Measurements from ENCODE around the gene NEK8. TPM values are rescaled to one million over a fixed set of nuclear protein-coding genes. Genes with fewer than 3 reads are reported as not detected.
"Not testable (repeated sequence)": the region's sequence is repeated elsewhere in the genome, so short reads cannot be mapped to it uniquely, and the experiment has no call there.

The NEK8 gene
- total RNA-seq, 4 donors from 2014 or later = 1.1 to 7.3 (median 2.6) TPM

DNA sequence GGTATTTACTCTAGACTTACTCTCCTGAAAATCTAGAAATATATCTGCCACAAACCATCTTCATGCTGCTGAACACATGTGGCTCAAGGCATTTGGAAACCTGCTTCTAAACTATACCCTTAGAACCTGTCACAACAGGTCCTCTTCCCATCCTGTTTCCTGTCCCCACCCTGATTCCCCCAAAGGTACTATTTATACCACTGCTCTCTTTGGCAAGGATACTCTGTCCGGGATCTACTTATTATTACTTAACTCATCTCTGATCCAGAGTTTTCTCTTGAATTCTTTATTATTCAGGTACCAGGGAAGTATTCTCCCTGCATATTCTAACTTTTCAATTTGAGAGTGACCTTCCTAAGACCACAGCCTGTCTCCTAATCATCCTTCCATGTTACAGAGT, 48.6 kb downstream of the NEK8 start:
- H3K27ac ChIP-seq = peak overlapping the region in 1 of 4 donors; percentile 44
- intact Hi-C loops (cut with DNase I) = no loop called here
- no peak for DNase-seq
- TF ChIP-seq CTCF (IDR thresholded peaks at IDR 0.05) (no peak), POLR2A (IDR thresholded peaks at IDR 0.05) (no peak)
- 29 to 33% methylated on average over 1 of the region's 1 CpG for WGBS, 2 donors
- peaks cover 0 to 16% (median 5%) of the 10 kb centered on the region in 3 donors for H3K4me1 ChIP-seq
- no peaks in the 10 kb centered on the region for H3K9me3 ChIP-seq
- peaks cover 0 to 21% (median 6%) of the 10 kb centered on the region in 3 donors for H3K36me3 ChIP-seq
- H3K27me3 ChIP-seq = no peaks in the 10 kb centered on the region
- H3K4me3 ChIP-seq = no peak overlapping the region

DNA sequence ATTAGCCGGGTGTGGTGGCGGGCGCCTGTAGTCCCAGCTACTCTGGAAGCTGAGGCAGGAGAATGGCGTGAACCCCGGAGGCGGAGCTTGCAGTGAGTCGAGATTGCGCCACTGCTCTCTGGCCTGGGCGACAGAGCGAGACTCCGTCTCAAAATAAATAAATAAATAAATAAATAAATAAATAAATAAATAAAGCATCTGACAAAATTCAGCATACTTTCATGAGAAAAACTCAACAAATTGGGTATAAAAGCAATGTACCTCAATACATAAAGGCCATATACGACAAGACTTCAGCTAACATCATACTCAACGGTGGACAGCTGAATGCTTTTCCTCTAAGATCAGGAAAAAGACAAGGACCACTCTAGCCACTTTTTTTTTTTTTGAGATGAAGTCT, 51.0 kb downstream of the NEK8 start:
- H3K36me3 ChIP-seq; H3K4me3 ChIP-seq; DNase-seq; H3K27ac ChIP-seq; intact Hi-C loops (cut with DNase I); H3K27me3 ChIP-seq; H3K9me3 ChIP-seq: not testable (repeated sequence)
- H3K4me1 ChIP-seq = peaks cover 0 to 16% (median 5%) of the 10 kb centered on the region in 3 donors
- WGBS, 2 donors = 94 to 95% methylated on average over 13 of the region's 13 CpGs

GRCh38 chr17:28783161-28783560, 54.6 kb downstream of the NEK8 start:
- no peak for TF ChIP-seq CTCF (IDR thresholded peaks at IDR 0.05)
- H3K36me3 ChIP-seq = peaks cover 0 to 9% (median 6%) of the 10 kb centered on the region in 3 donors
- H3K4me1 ChIP-seq = no peaks in the 10 kb centered on the region
- 85 to 86% methylated on average over 3 of the region's 3 CpGs for WGBS, 2 donors
- no peak for DNase-seq
- intact Hi-C loops (cut with DNase I) = no loop called here
- no peak overlapping the region for H3K27ac ChIP-seq
- H3K4me3 ChIP-seq = no peak overlapping the region
- H3K27me3 ChIP-seq = no peaks in the 10 kb centered on the region
- H3K9me3 ChIP-seq = no peaks in the 10 kb centered on the region

DNA sequence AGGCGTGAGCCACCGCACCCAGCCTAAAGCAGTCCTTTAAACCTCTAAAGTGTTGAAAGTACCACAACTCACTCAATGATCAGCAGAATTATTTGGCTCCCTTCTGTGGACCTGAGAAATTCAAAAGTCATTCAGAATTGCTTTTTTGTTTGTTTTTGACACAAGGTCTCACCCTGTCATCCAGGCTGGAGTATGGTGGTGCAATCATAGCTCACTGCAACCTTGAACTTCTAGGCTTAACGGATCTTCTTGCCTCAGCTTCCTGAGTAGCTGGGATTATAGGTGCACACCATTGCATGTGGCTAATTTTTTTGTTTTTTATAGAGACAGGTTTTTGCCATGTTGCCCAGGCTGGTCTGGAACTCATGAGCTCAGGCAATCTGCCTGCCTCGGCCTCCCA, 59.5 kb downstream of the NEK8 start:
- Histone ChIP-seq H3K36me3 (peaks cover 0 to 9% (median 0%) of the 10 kb centered on the region in 3 donors), H3K9me3 (no peaks in the 10 kb centered on the region), H3K27me3 (no peaks in the 10 kb centered on the region), H3K4me3 (no peak overlapping the region), H3K4me1 (no peaks in the 10 kb centered on the region), H3K27ac (no peak overlapping the region)
- DNase-seq = no peak
- intact Hi-C loops (cut with DNase I) = no loop called here
- 90 to 93% methylated on average over 4 of the region's 4 CpGs for WGBS, 2 donors
- TF ChIP-seq POLR2A (IDR thresholded peaks at IDR 0.05) (no peak), CTCF (IDR thresholded peaks at IDR 0.05) (no peak)

Small RNA genes within 50 kb of the gene (small RNA-seq; reads per million reads assigned to genes)
- gene SNORD42A (0 reads per million in 4 donors), gene SNORD42B (0 to 0.07 (median 0) reads per million in 4 donors), gene SNORD4A (0 reads per million in 4 donors), gene SNORD4B (0 reads per million in 4 donors)

Other genes starting within 250 kb of the NEK8 start
- gene FOXN1, start 222.4 kb upstream of the NEK8 start, total RNA-seq = 10 to 100 TPM; 10.5 to 17.0 (median 14.8) TPM
- gene UNC119, start 176.2 kb upstream of the NEK8 start, total RNA-seq = 10 to 100 TPM; 17.4 to 25.3 (median 21.1) TPM
- 10 to 100 TPM; 31.7 to 66.7 (median 42.5) TPM for gene PIGS, start 157.3 kb upstream of the NEK8 start, total RNA-seq
- gene ALDOC, start 151.9 kb upstream of the NEK8 start, total RNA-seq = 10 to 100 TPM; 27.0 to 57.0 (median 44.3) TPM
- gene SPAG5, start 129.8 kb upstream of the NEK8 start, total RNA-seq = 10 to 100 TPM; 10.0 to 28.3 (median 16.2) TPM
- gene RSKR, start 114.6 kb upstream of the NEK8 start, total RNA-seq = 1 to 10 TPM; 3.1 to 9.9 (median 7.7) TPM
- gene BLTP2, start 83.6 kb upstream of the NEK8 start, total RNA-seq = 10 to 100 TPM; 37.4 to 81.8 (median 75.5) TPM
- gene SDF2, start 66.9 kb upstream of the NEK8 start, total RNA-seq = 10 to 100 TPM; 20.3 to 38.3 (median 34.6) TPM
- gene SUPT6H, start 66.6 kb upstream of the NEK8 start, total RNA-seq = 10 to 100 TPM; 26.4 to 59.3 (median 48.8) TPM
- gene PROCA1, start 16.9 kb upstream of the NEK8 start, total RNA-seq = 1 to 10 TPM in 1 of 4 donors, under 1 TPM in 2, not detected in 1; 0.48 to 1.1 (median 0.64) TPM
- 10 to 100 TPM; 27.6 to 98.0 (median 65.1) TPM for gene RAB34, start 10.9 kb upstream of the NEK8 start, total RNA-seq
- 100 to 1,000 TPM; 236 to 881 (median 571) TPM for gene RPL23A, start 8.8 kb upstream of the NEK8 start, total RNA-seq
- gene TLCD1, start 2.6 kb upstream of the NEK8 start, total RNA-seq = 10 to 100 TPM in 3 of 4 donors, 1 to 10 TPM in 1; 8.8 to 17.0 (median 13.0) TPM
- gene TRAF4, start 15.2 kb downstream of the NEK8 start, total RNA-seq = 10 to 100 TPM; 25.0 to 39.8 (median 33.0) TPM
- 10 to 100 TPM in 2 of 4 donors, 1 to 10 TPM in 2; 8.0 to 16.4 (median 11.2) TPM for gene FAM222B, start 114.0 kb downstream of the NEK8 start, total RNA-seq
- 10 to 100 TPM; 24.7 to 41.6 (median 37.8) TPM for gene ERAL1, start 126.2 kb downstream of the NEK8 start, total RNA-seq
- 10 to 100 TPM; 44.8 to 81.8 (median 65.2) TPM for gene FLOT2, start 168.9 kb downstream of the NEK8 start, total RNA-seq
- gene DHRS13, start 174.3 kb downstream of the NEK8 start, total RNA-seq = 10 to 100 TPM; 10.3 to 17.0 (median 14.9) TPM
- 10 to 100 TPM; 13.0 to 35.6 (median 18.8) TPM for gene PHF12, start 222.7 kb downstream of the NEK8 start, total RNA-seq